Lower lobe of right lung (tissue), 2 donors: Measurements from ENCODE around the gene VRK2. TPM values are rescaled to one million over a fixed set of nuclear protein-coding genes. Genes with fewer than 3 reads are reported as not detected.
A peak's percentile ranks its signal among the peaks of the same experiment; 100 is the strongest.

Experiments
- ATAC-seq, 2 donors: fragments of 200-7000 bp; cut with Tn5 transposase; one replicate each; pipeline ENCODE4 v1.9.1; 2020 to 2022; ENCODE audit warnings: mild to moderate bottlenecking in 2 of 2, moderate library complexity in 2 of 2
- DNase-seq: peaks from one replicate; pipeline ENCODE4 v3.0.0-alpha.2; 2020
- H3K27ac ChIP-seq: fragments of 200-600 bp; one replicate; pipeline ENCODE4 v1.8.0; 2022
- H3K27me3 ChIP-seq: fragments of 200-600 bp; one replicate; pipeline ENCODE4 v1.8.0; 2022; ENCODE audit warnings: low read depth
- H3K36me3 ChIP-seq: fragments of 200-600 bp; one replicate; pipeline ENCODE4 v1.8.0; 2022; ENCODE audit warnings: mild to moderate bottlenecking
- H3K4me1 ChIP-seq: fragments of 200-600 bp; one replicate; pipeline ENCODE4 v1.8.0; 2022
- H3K4me3 ChIP-seq: fragments of 200-600 bp; one replicate; pipeline ENCODE4 v1.8.0; 2022; ENCODE audit warnings: mild to moderate bottlenecking
- H3K9me3 ChIP-seq: fragments of 200-600 bp; one replicate; pipeline ENCODE4 v1.8.0; 2022
- CTCF ChIP-seq: fragments of 200-600 bp; IDR thresholded peaks from one replicate; pipeline ENCODE4 v1.8.0; 2022; ENCODE audit warnings: antibody characterized with exemption, mild to moderate bottlenecking
- intact Hi-C: fragments of 100-400 bp; cut with DNase I; formaldehyde crosslinking; loops from one replicate; pipeline ENCODE4 v1.11.0; 2022
- long read RNA-seq: library from polyadenylated mRNA; unstranded; transcript quantifications from one replicate; pipeline ENCODE4 v2.0.0, GENCODE V29; 2021
- total RNA-seq: library from RNA; stranded (reverse); fragmentation: NEBNext Ultra II Directional; extraction: Animal tissue kit (Norgen Biotek cat#: 25700); gene quantifications from one replicate; pipeline ENCODE4 v1.2.1, GENCODE V29; 2021
- donor health status: DM: no; HTN: yes; CAD: no; lungs with severe emphysema.

Gene VRK2
- 25.7 TPM for total RNA-seq
- long read RNA-seq, transcript VRK2-201 (13 exons, 1,888 nt), result major isoform, 6 of 36 reads
- long read RNA-seq, partial matches to known transcripts, result 14 of 36 reads
- long read RNA-seq, other reads (novel, unspliced or antisense), result 16 of 36 reads

GRCh38 chr2:58046585-58047372 is at the start of gene VRK2:
TSS of gene VRK2 (plus strand) at chr2:58046806. CDS start at chr2:58048832, 2,026 bp downstream.
- H3K9me3 ChIP-seq, result no peaks in the 10 kb centered on the region
- peak within 1 kb of the TSS; percentile 98 for H3K27ac ChIP-seq
- intact Hi-C loops, result no loop called here
- no peak for TF ChIP-seq CTCF
- peak within 1 kb of the TSS; percentile 76 for H3K4me3 ChIP-seq
- DNase-seq, result peak; percentile 96
- H3K36me3 ChIP-seq, result peaks cover 15% of the 10 kb centered on the region
- no peaks in the 10 kb centered on the region for H3K27me3 ChIP-seq
- peak; percentile 99 for ATAC-seq
- peaks cover 29% of the 10 kb centered on the region for H3K4me1 ChIP-seq

- intact Hi-C loops, result no loop called here
- Histone ChIP-seq H3K4me1 (no peaks in the 10 kb centered on the region), H3K27me3 (no peaks in the 10 kb centered on the region), H3K4me3 (no peak overlapping the region), H3K9me3 (no peaks in the 10 kb centered on the region), H3K27ac (no peak overlapping the region), H3K36me3 (no peaks in the 10 kb centered on the region)
- no peak for ATAC-seq
- no peak for DNase-seq
- no peak for TF ChIP-seq CTCF
Measured at GRCh38 chr2:58006256-58006951, 40.2 kb upstream of the VRK2 start.

GRCh38 chr2:58006952-58007284 is 39.7 kb upstream of the VRK2 start:
- no peaks in the 10 kb centered on the region for H3K36me3 ChIP-seq
- H3K9me3 ChIP-seq, result no peaks in the 10 kb centered on the region
- no peak for DNase-seq
- intact Hi-C loops, result no loop called here
- no peak for TF ChIP-seq CTCF
- H3K27ac ChIP-seq, result no peak overlapping the region
- H3K4me1 ChIP-seq, result no peaks in the 10 kb centered on the region
- H3K4me3 ChIP-seq, result no peak overlapping the region
- no peaks in the 10 kb centered on the region for H3K27me3 ChIP-seq
- no peak for ATAC-seq

- intact Hi-C loops, result no loop called here
- TF ChIP-seq CTCF, result no peak
- H3K9me3 ChIP-seq, result peaks cover 1% of the 10 kb centered on the region
- H3K4me3 ChIP-seq, result no peak overlapping the region
- no peak for DNase-seq
- H3K36me3 ChIP-seq, result no peaks in the 10 kb centered on the region
- H3K4me1 ChIP-seq, result no peaks in the 10 kb centered on the region
- no peak for ATAC-seq
- H3K27ac ChIP-seq, result no peak overlapping the region
- H3K27me3 ChIP-seq, result no peaks in the 10 kb centered on the region
Measured at GRCh38 chr2:58010599-58010998, 36.0 kb upstream of the VRK2 start.

GRCh38 chr2:58019229-58019628 is 27.4 kb upstream of the VRK2 start:
- Histone ChIP-seq H3K27me3 (no peaks in the 10 kb centered on the region), H3K36me3 (no peaks in the 10 kb centered on the region), H3K27ac (no peak overlapping the region), H3K9me3 (peaks cover 5% of the 10 kb centered on the region), H3K4me3 (no peak overlapping the region), H3K4me1 (no peaks in the 10 kb centered on the region)
- no peak for DNase-seq
- intact Hi-C loops, result no loop called here
- no peak for TF ChIP-seq CTCF
- ATAC-seq, result no peak
